WTC11 (cell line): ENCODE data around the gene HHAT. TPM values are rescaled to one million over a fixed set of nuclear protein-coding genes. Genes with fewer than 3 reads are reported as not detected.

Experiments
- ATAC-seq: fragments of 200-7000 bp; cut with Tn5 transposase; 2 replicates; pipeline ENCODE4 v1.10.0; 2021; ENCODE audit warnings: mild to moderate bottlenecking, moderate library complexity
- CTCF ChIA-PET: fragments of 300-600 bp; sonication (Branson Sonifier 250); formaldehyde crosslinking; loops from one replicate; lab custom pipeline; 2021; ENCODE audit warnings: antibody characterized with exemption; lab: Charles Lee
- POLR2A ChIA-PET: fragments of 350-600 bp; sonication (Branson Sonifier 250); formaldehyde crosslinking; loops from one replicate; lab custom pipeline; 2021; ENCODE audit warnings: antibody characterized with exemption; lab: Charles Lee
- DNase-seq: peaks from one replicate; pipeline ENCODE4 v3.0.0; 2021; ENCODE audit warnings: low spot score
- H3K27ac Mint-ChIP-seq: 2 replicates; pipeline ENCODE4 v1.8.0; 2021; ENCODE audit warnings: mixed read lengths
- H3K27me3 Mint-ChIP-seq: 2 replicates; pipeline ENCODE4 v1.8.0; 2021; ENCODE audit warnings: low read depth, mild to moderate bottlenecking, moderate library complexity, mixed read lengths
- H3K36me3 Mint-ChIP-seq: 2 replicates; pipeline ENCODE4 v1.8.0; 2021; ENCODE audit warnings: mixed read lengths
- H3K4me1 Mint-ChIP-seq: 2 replicates; pipeline ENCODE4 v1.8.0; 2022; ENCODE audit warnings: mixed read lengths
- H3K4me3 Mint-ChIP-seq: 2 replicates; pipeline ENCODE4 v1.8.0; 2021; ENCODE audit warnings: mild to moderate bottlenecking, moderate library complexity, mixed read lengths
- H3K9me3 Mint-ChIP-seq: 2 replicates; pipeline ENCODE4 v1.8.0; 2021; ENCODE audit warnings: mixed read lengths
- ATF1 ChIP-seq: sonication (generic); formaldehyde crosslinking; IDR thresholded peaks from 2 replicates; pipeline ENCODE4 v1.8.1; 2023; ENCODE audit warnings: mild to moderate bottlenecking, moderate library complexity, missing genetic modification reagents
- CTCF ChIP-seq: fragments of 200-600 bp; IDR thresholded peaks from 2 replicates; pipeline ENCODE4 v1.8.0; 2022; ENCODE audit warnings: antibody characterized with exemption
- EMX1 ChIP-seq: fragments of 250-450 bp; sonication (Bioruptor Pico); IDR thresholded peaks from 2 replicates; pipeline ENCODE4 v1.8.0; 2021; ENCODE audit warnings: mild to moderate bottlenecking
- ESRRA ChIP-seq: sonication (generic); formaldehyde crosslinking; IDR thresholded peaks from 2 replicates; pipeline ENCODE4 v1.8.1; 2022; ENCODE audit warnings: mild to moderate bottlenecking, missing genetic modification reagents, borderline replicate concordance
- FOXJ3 ChIP-seq: sonication (generic); formaldehyde crosslinking; IDR thresholded peaks from 2 replicates; pipeline ENCODE4 v1.9.0; 2021; ENCODE audit warnings: missing genetic modification reagents, mild to moderate bottlenecking, borderline replicate concordance
- MXD4 ChIP-seq: fragments of 250-450 bp; sonication (Bioruptor Pico); IDR thresholded peaks from 2 replicates; pipeline ENCODE4 v1.8.0; 2021; ENCODE audit warnings: mild to moderate bottlenecking, moderate library complexity, borderline replicate concordance
- NR1H2 ChIP-seq: sonication (generic); formaldehyde crosslinking; IDR thresholded peaks from 2 replicates; pipeline ENCODE4 v1.9.0; 2021; ENCODE audit warnings: mild to moderate bottlenecking, moderate library complexity, missing genetic modification reagents
- NR2C2 ChIP-seq: sonication (generic); formaldehyde crosslinking; IDR thresholded peaks from 2 replicates; pipeline ENCODE4 v1.8.0; 2022; ENCODE audit warnings: mild to moderate bottlenecking, missing genetic modification reagents
- OVOL2 ChIP-seq: fragments of 250-450 bp; sonication (Bioruptor Pico); IDR thresholded peaks from 2 replicates; pipeline ENCODE4 v1.9.0; 2021; ENCODE audit warnings: mild to moderate bottlenecking, borderline replicate concordance
- PRDM15 ChIP-seq: sonication (generic); formaldehyde crosslinking; IDR thresholded peaks from 2 replicates; pipeline ENCODE4 v1.8.0; 2022; ENCODE audit warnings: missing genetic modification reagents
- TCF7 ChIP-seq: sonication (generic); formaldehyde crosslinking; IDR thresholded peaks from 2 replicates; pipeline ENCODE4 v1.8.0; 2022; ENCODE audit warnings: mild to moderate bottlenecking, low read depth, missing genetic modification reagents, moderate library complexity
- TEAD4 ChIP-seq: sonication (generic); formaldehyde crosslinking; IDR thresholded peaks from 2 replicates; pipeline ENCODE4 v1.8.0; 2022; ENCODE audit warnings: mild to moderate bottlenecking, missing genetic modification reagents
- USF2 ChIP-seq: sonication (generic); formaldehyde crosslinking; IDR thresholded peaks from 2 replicates; pipeline ENCODE4 v1.8.1; 2023; ENCODE audit warnings: mild to moderate bottlenecking, missing genetic modification reagents, moderate library complexity
- ZNF121 ChIP-seq: sonication (generic); formaldehyde crosslinking; IDR thresholded peaks from 2 replicates; pipeline ENCODE4 v1.8.0; 2023; ENCODE audit warnings: missing genetic modification reagents
- ZNF396 ChIP-seq: fragments of 250-450 bp; sonication (Bioruptor Pico); IDR thresholded peaks from 2 replicates; pipeline ENCODE4 v1.8.0; 2021; ENCODE audit warnings: mild to moderate bottlenecking, moderate library complexity, borderline replicate concordance
- ZNF532 ChIP-seq: fragments of 250-450 bp; sonication (Bioruptor Pico); IDR thresholded peaks from 2 replicates; pipeline ENCODE4 v1.9.0; 2021; ENCODE audit warnings: mild to moderate bottlenecking, borderline replicate concordance
- total RNA-seq: library from RNA; stranded (reverse); gene quantifications from 3 replicates; pipeline ENCODE4 v1.2.3, GENCODE V29; 2021

Gene HHAT
- total RNA-seq, 1 experiment from 2014 or later, result 0.39 TPM

- peaks cover under 1% of the 10 kb centered on the region; the same call in 1 of the 2 replicates for H3K36me3 Mint-ChIP-seq
- H3K4me3 Mint-ChIP-seq, result no peak overlapping the region
- DNase-seq, result no peak
- no peak overlapping the region for H3K27ac Mint-ChIP-seq
- CTCF ChIA-PET, result interaction anchor here (0.9 to 1.5 kb wide), 2 partner anchors 552 to 553 kb away, joined by 3 to 5 read pairs; no protein-coding TSS in a partner anchor
- H3K27me3 Mint-ChIP-seq, result 0 out of 2 replicates have a peak, but pooled peaks cover under 1% of the 10 kb centered on the region
- peaks cover 9% of the 10 kb centered on the region for H3K9me3 Mint-ChIP-seq
- TF ChIP-seq ATF1 (CRISPR knock-in tag) (no peak), PRDM15 (CRISPR knock-in tag) (no peak), OVOL2 (CRISPR knock-in tag) (no peak), ZNF396 (CRISPR knock-in tag) (no peak), NR1H2 (no peak), MXD4 (CRISPR knock-in tag) (no peak)
- ATAC-seq, result no peak
- POLR2A ChIA-PET, result no interaction called here
- 0 out of 2 replicates have a peak, but pooled peaks cover 4% of the 10 kb centered on the region for H3K4me1 Mint-ChIP-seq
Measured at GRCh38 chr1:210582205-210582970, 253.7 kb downstream of the HHAT start.

GRCh38 chr1:210584439-210585113, 255.9 kb downstream of the HHAT start:
- ChIA-PET CTCF (interaction anchor here (1.0 to 5.2 kb wide), 4 partner anchors 136 to 550 kb away, joined by 3 to 53 read pairs (median 4); partner anchors contain the start of gene KCNH1), POLR2A (no interaction called here)

GRCh38 chr1:210586771-210587170, 258.1 kb downstream of the HHAT start:
- Mint-ChIP-seq H3K27ac (no peak overlapping the region), H3K4me3 (no peak overlapping the region), H3K27me3 (no peaks in the 10 kb centered on the region; the same call in 1 of the 2 replicates), H3K4me1 (no peaks in the 10 kb centered on the region), H3K36me3 (peaks cover 4% of the 10 kb centered on the region; the same call in 1 of the 2 replicates), H3K9me3 (peaks cover 29% of the 10 kb centered on the region)
- ChIA-PET POLR2A (no interaction called here), CTCF (interaction anchor here (1.2 to 5.2 kb wide), 2 partner anchors 138 to 547 kb away, joined by 3 to 53 read pairs; partner anchors contain the start of gene KCNH1)
- DNase-seq (no peak), ATAC-seq (no peak)
- no peak for TF ChIP-seq ZNF532 (CRISPR knock-in tag)
- no peak for TF ChIP-seq FOXJ3
- TF ChIP-seq NR2C2, result no peak
- TF ChIP-seq TCF7 (CRISPR knock-in tag), result no peak
- no peak for TF ChIP-seq EMX1 (CRISPR knock-in tag)
- no peak for TF ChIP-seq USF2 (CRISPR knock-in tag)
- TF ChIP-seq ZNF121 (CRISPR knock-in tag), result no peak
- TF ChIP-seq ESRRA (CRISPR knock-in tag), result no peak

More at GRCh38 chr1:210584439-210585113, 255.9 kb downstream of the HHAT start:
- peak; percentile 90 for DNase-seq
- H3K4me3 Mint-ChIP-seq, result no peak overlapping the region
- no peak overlapping the region for H3K27ac Mint-ChIP-seq
- peak; percentile 98 for ATAC-seq
- no peaks in the 10 kb centered on the region for H3K36me3 Mint-ChIP-seq
- 0 out of 2 replicates have a peak, but pooled peaks cover 4% of the 10 kb centered on the region for H3K4me1 Mint-ChIP-seq
- TF ChIP-seq TEAD4 (CRISPR knock-in tag), result no peak
- TF ChIP-seq CTCF, result peak; percentile 68
- no peaks in the 10 kb centered on the region; the same call in 1 of the 2 replicates for H3K27me3 Mint-ChIP-seq
- H3K9me3 Mint-ChIP-seq, result peaks cover 11% of the 10 kb centered on the region
